ENCODE data around the gene PIGS. TPM values are rescaled to one million over a fixed set of nuclear protein-coding genes. Genes with fewer than 3 reads are reported as not detected.
A peak's percentile ranks its signal among the peaks of the same experiment; 100 is the strongest.

PIGS gene
- total RNA-seq, 1 donor = 26.9 TPM

- peak within 1 kb of the TSS; percentile 78 for H3K4me3 ChIP-seq (ENCODE audit: low read depth, low read length)
- DNase-seq (ENCODE audit: low read depth) = peak; percentile 47
- TF ChIP-seq, protein P1, sequence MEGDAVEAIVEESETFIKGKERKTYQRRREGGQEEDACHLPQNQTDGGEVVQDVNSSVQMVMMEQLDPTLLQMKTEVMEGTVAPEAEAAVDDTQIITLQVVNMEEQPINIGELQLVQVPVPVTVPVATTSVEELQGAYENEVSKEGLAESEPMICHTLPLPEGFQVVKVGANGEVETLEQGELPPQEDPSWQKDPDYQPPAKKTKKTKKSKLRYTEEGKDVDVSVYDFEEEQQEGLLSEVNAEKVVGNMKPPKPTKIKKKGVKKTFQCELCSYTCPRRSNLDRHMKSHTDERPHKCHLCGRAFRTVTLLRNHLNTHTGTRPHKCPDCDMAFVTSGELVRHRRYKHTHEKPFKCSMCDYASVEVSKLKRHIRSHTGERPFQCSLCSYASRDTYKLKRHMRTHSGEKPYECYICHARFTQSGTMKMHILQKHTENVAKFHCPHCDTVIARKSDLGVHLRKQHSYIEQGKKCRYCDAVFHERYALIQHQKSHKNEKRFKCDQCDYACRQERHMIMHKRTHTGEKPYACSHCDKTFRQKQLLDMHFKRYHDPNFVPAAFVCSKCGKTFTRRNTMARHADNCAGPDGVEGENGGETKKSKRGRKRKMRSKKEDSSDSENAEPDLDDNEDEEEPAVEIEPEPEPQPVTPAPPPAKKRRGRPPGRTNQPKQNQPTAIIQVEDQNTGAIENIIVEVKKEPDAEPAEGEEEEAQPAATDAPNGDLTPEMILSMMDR (IDR thresholded peaks at IDR 0.05; ENCODE audit: insufficient read depth, low read length) = no peak
These were observed 18.9 kb downstream of the PIGS start, which contains the start of gene UNC119 for GRCh38 chr17:28552176-28552999. UNC119 (minus strand) TSS chr17:28552624; CDS start chr17:28552557, 67 bp downstream.

DNA sequence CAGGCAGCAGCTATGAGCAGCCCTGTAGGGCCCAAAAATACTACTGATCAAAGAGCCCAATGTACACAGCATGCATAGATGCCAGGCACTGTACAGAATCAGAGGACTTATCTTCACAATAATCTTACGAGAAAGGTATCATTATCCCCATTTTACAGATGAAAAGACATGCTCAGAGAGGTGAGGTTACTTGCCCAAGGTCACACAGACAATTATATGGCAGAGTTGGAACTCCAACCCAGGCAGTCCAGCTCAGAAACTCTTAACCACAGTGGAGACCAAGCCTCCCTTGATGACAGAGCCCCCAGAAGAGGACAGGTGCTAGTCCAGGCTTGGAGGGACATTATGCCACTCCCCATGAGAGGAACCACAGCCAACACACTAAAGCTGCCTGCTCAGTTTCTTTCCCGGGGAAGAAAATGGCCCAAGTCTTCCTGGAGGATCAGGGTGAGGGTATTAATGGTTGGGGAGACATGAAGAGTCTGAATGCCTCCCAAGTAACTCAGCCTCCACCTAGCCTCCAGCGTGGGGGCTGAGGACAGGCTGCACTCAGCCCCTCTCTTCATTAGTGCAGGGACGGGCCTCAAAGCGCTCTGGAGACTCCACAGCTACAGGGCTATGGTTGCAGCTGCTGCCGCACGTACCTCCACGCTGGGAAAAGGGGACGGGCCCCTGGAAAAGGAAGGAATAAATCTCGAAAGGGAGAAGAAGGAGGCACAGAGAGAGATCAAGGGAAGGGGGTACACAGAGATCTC lies 19.7 kb downstream of the PIGS start:
- H3K4me3 ChIP-seq (ENCODE audit: low read depth, low read length) = peak overlapping the region; percentile 78
- peak; percentile 27 for DNase-seq (ENCODE audit: low read depth)
- TF ChIP-seq, protein P1 (IDR thresholded peaks at IDR 0.05; ENCODE audit: insufficient read depth, low read length) = no peak

DNA sequence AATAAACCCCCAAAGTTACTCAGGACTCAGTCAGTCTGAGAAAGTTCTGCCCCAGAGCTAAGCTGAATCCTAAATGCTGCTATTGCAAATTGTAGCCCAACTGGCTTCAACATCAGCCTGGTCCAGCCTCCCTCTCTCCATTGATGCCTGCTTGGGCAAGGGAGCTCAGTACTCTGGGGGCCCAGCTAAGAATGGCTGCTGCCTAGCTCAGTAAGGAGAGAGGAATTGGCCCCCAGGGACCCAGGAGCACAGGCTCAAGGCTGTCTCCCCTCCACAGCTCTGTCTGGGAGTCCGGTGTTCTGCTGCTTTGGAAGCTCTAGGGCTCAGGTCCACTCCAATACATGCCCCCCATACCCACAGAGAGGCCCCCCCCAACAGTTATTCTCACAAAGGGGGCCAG lies 20.5 kb downstream of the PIGS start:
- no peak for DNase-seq (ENCODE audit: low read depth)
- H3K4me3 ChIP-seq (ENCODE audit: low read depth, low read length) = no peak overlapping the region
- TF ChIP-seq, protein P1 (IDR thresholded peaks at IDR 0.05; ENCODE audit: insufficient read depth, low read length) = no peak

GRCh38 chr17:28549236-28550132 lies 21.8 kb downstream of the PIGS start:
- DNase-seq (ENCODE audit: low read depth) = no peak
- TF ChIP-seq, protein P1 (IDR thresholded peaks at IDR 0.05; ENCODE audit: insufficient read depth, low read length) = no peak
- no peak overlapping the region for H3K4me3 ChIP-seq (ENCODE audit: low read depth, low read length)

- DNase-seq (ENCODE audit: low read depth) = no peak
- H3K4me3 ChIP-seq (ENCODE audit: low read depth, low read length) = no peak overlapping the region
- TF ChIP-seq, protein P1 (IDR thresholded peaks at IDR 0.05; ENCODE audit: insufficient read depth, low read length) = no peak
These were observed 22.8 kb downstream of the PIGS start for GRCh38 chr17:28548417-28549130.

All from fibroblast of the aortic adventitia (primary cell).